H1 (cell line): Measurements from ENCODE around the gene SRPX.

Experiments
- BACH1 ChIP-seq: IDR thresholded peaks from 2 replicates; pipeline ENCODE4 v1.6.1; 2012; ENCODE audit warnings: low read length, improper control_type of control experiment
- CHD1 ChIP-seq: IDR thresholded peaks from 2 replicates; pipeline ENCODE4 v1.6.1; 2012; ENCODE audit warnings: low read depth, low read length, improper control_type of control experiment
- CHD2 ChIP-seq: IDR thresholded peaks from 2 replicates; pipeline ENCODE4 v1.6.1; 2012; ENCODE audit warnings: low read length, improper control_type of control experiment
- CTCF ChIP-seq, 3 experiments: IDR thresholded peaks; 1 replicate in 2 of 3; 2 replicates in 1 of 3; pipeline versions ENCODE4 v1.5.1 to v1.6.1; 2011; ENCODE audit warnings: low read length in 3 of 3, mild to moderate bottlenecking in 3 of 3, inconsistent platforms in 2 of 3, low read depth in 1 of 3, moderate library complexity in 1 of 3; ENCODE audit not compliant: insufficient read depth in 1 of 3; ENCODE audit errors: control extremely low read depth in 1 of 3
- EGR1 ChIP-seq: IDR thresholded peaks from 2 replicates; pipeline ENCODE4 v1.6.1; 2011; ENCODE audit warnings: low read depth, low read length, borderline replicate concordance
- EP300 ChIP-seq, 2 experiments: IDR thresholded peaks; 1 replicate in 1 of 2; 2 replicates in 1 of 2; pipeline ENCODE4 v1.6.1; 2011 to 2012; ENCODE audit warnings: low read depth in 2 of 2, low read length in 2 of 2, mild to moderate bottlenecking in 2 of 2, borderline replicate concordance in 1 of 2, inconsistent platforms in 1 of 2, moderate library complexity in 1 of 2
- MAX ChIP-seq: IDR thresholded peaks from 2 replicates; pipeline ENCODE4 v1.6.1; 2012; ENCODE audit warnings: inconsistent platforms
- POLR2AphosphoS5 ChIP-seq: IDR thresholded peaks from 2 replicates; pipeline ENCODE4 v1.6.1; 2011; ENCODE audit warnings: low read depth, low read length

DNA sequence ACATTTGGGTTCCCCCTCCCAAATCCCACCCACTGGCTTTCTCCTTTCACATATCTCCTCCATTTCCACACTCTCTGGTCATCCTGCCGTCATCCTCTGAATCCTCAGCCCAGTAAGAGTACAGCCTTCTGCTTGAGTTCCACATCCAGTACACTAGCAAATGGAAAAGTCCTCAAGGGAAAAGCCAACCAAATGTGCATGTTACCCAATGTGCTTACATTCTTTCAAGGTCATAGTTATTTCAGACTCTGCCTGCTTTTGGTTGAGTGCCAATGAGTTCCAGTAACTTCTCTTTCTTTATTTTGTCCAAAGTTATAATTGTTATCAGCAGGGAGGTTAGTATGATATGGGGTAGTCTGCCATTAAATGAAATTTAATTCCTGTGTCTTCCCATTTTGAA lies 78.1 kb downstream of the SRPX start:
- TF ChIP-seq POLR2AphosphoS5 (no peak), EGR1 (no peak), EP300 (IDR thresholded peaks at IDR 0.05; ENCODE audit: borderline replicate concordance in 1 of 2, low read depth in 2 of 2, low read length in 2 of 2) (no peak), CHD2 (no peak), MAX (no peak), CHD1 (no peak), BACH1 (no peak), CTCF (IDR thresholded peaks at IDR 0.05; ENCODE audit: control extremely low read depth in 1 of 3, insufficient read depth in 1 of 3, low read depth in 1 of 3, low read length in 3 of 3) (no peak)
